GM18870 (cell line): ENCODE data around the gene DNAJC12.
A peak's percentile ranks its signal among the peaks of the same experiment; 100 is the strongest.
"Not testable (repeated sequence)": the region's sequence is repeated elsewhere in the genome, so short reads cannot be mapped to it uniquely, and the experiment has no call there.

Experiments used
- ATAC-seq: cut with Tn5 transposase; IDR thresholded peaks from one replicate; pipeline ENCODE4 v1.9.1; 2021; ENCODE audit warnings: moderate library complexity; ENCODE audit not compliant: unreplicated experiment

The DNAJC12 gene

DNA sequence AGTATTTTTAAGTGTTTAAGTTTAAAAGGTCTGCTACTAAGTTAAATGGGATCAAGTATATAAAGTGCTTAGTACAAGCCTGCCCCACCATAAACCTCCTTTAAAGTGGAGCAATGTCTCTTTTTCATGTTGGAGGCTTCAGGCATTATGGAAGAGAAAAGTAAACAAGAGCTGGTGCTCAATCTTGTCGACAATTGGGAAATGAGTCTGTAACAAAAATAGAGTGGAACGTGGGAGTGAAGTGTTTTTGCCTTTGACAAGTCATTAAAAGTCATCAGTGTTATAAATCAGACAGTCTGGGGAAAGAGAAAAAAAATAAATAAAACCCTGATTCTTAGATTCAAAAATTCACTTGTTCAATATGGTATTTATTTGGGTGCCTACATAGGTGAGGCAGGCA is 44.7 kb downstream of the DNAJC12 start:
- ATAC-seq = no peak

DNA sequence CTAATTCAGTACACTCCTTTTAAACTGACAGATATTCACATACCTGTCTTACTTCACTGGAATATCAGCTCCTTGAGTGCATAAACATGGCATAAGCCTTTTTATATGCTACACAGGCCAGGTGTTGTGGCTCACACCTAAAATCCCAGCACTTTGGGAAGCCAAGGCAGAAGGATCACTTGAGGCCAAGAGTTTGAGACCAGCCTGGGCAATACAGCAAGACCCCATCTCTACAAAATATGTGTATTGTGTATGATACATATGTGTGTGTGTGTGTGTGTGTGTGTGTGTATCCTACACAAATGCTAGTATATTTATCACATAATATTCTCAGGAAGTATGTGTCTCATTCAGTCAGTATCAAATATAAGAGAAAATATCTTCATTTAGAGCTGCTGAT is 45.3 kb downstream of the DNAJC12 start:
- ATAC-seq = no peak

DNA sequence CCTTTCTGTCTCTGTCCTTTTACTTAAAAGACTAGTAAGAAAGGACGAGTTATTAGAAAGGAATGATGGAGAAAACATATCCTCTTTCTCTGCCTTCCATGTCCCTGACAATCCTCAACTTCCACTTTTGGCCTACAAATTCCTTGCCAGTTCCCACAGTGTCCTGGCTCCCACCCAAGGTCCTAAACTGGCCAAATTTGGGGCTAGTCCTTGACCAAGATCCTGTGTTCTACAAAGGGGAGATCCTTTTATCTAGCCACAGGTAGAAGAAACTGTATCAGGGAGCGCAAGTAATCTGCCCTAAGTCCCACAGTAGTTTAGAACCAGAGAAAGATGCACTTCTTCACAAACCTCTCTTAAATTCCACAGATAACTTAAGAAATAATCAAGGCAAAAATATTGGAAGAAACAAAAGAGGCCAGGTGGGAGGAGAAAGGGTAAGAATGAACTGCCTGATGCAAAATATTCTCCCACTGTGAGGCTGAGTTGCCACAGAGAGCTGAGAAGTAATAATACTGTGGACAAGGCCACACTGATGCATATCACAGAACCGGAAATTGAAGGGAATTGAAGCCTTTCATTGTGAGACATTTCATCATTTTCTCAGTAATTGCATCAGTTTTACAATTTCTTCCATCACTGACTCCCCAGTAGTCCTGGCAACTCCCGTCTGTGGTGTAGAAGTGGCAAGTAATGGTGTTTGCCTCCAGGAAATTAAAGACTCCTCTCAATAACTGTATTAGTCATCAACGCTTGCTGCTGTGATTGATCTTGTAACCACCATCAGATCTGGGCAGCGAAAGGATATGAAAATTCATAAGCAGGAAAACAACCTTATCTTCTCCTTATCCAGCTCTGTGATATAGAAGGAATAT is 47.2 kb downstream of the DNAJC12 start:
- ATAC-seq = peak; percentile 62

DNA sequence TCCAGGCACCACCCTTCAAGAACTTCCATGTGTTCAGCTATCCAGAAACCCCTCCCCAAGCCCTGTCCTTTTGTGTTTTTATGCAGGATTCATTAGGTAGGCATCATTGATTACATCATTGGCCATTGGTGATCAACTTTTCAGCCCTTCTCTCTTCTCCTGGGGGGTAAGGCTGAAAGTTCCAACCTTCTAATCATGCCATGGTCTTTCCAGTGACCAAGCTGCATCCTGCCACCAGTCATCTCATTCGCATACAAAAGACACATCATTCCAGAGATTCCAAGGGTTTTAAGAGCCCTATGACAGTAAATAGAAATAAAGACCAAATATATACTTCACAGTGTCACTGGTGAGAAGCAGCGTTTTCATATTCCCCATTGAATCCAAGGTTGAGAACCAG is 48.2 kb downstream of the DNAJC12 start:
- ATAC-seq = no peak

DNA sequence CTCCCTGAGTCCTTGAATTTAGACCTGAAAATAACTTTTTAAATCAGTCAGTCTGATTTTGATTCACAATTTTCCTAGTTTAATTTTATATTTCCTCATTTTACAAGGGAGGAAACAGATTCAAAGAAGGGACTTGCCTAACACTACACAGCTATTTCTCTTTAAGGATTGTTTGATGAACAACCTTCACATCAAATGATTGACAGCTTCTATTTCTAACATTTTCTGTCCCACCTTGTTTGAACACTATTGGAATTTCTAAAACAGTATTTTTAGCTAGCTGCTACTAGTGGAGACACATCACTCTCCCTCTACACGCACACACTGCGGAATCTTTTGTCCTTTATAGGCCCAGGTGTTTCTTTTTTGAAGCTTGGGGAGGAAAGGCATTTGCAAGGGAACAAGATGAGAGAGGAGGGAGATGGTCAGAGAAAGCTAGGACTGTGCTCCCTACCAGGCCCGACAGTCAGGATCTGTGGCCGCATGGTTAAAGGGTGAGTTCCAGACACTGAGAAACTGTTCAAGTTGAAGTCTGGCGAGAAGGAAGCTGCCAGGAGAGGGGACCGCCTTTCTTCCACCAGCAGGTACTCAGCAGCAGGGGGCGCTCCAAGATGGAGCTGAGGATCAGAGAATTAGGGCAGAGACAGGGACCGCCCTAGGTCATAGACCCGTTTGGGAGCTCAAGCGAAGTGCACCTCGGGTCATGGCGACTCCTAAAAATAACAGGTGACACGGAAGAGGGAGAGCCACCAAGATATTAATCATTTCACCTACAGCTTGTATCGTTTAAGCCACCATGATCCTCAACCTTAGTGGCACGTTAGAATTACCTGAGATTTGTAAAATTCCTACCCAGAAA is 49.7 kb downstream of the DNAJC12 start:
- peak; percentile 62 for ATAC-seq

DNA sequence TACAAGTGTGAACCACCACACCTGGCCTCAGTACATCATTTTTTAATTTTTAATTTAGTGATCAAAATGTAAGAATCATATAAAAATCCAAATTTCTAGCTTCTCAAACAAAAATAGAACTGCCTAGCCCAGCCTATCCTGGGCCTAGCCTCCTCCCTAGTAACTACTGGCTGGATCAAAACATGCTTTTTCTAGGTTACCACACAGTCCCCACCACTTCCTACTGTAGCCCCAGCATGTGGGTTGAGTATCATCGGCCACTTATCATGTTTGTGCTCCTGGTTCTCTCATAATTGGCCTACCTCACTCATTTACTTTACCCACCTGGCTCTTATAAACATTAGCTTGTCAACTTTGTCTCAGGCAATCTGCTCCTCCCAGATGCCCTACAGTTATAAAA is 52.9 kb downstream of the DNAJC12 start:
- ATAC-seq = no peak

DNA sequence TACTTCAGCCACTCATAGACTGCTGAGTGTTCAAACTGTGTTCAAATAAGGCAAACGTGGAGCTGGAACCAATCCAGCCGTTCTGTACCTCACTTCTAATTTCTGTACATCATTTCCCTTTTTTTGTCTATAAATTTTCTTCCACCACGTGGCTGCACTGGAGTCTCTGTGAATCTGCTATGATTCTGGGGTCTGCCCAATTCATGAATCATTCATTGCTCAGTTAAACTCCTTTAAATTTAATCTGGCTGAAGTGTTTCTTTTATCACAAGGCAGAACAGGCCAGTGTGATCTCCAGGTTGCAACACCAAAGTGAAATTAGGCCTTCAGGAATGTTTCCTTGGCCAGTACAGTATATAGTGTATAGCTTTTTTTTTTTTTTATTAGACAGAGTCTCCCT is 53.5 kb downstream of the DNAJC12 start:
- no peak for ATAC-seq

DNA sequence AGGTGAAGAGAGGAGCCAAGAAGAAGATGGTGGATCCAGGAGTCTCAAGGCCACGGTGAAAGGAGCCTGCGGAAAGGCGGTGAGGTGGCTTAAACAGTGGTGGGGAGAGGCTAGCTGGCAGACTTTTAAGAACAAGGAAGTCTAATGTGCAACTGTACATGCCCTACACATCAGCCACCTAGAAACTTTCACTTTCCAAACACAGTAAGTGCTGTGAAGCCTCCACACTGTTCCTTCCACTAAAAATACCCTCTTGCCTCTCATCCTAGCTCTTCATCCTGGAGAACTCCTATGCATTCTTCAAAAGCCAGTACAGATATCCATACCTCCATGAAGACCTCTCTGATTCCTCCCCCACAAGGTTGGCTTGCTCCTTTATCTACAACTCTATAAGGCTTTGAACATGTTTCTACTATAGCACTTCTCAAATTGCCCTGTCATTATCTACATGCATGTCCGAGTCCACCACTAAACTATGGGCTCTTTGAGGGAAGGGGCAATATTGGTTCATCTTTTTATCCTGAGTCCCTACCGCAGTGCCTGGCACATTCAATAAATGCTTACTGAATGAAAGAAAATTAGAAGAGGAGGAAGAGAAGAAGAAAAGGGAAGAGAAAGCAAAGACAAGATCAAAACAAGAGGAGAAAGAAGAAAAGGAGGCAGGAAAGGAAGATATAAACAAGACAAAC is 54.2 kb downstream of the DNAJC12 start:
- ATAC-seq = peak; percentile 40

DNA sequence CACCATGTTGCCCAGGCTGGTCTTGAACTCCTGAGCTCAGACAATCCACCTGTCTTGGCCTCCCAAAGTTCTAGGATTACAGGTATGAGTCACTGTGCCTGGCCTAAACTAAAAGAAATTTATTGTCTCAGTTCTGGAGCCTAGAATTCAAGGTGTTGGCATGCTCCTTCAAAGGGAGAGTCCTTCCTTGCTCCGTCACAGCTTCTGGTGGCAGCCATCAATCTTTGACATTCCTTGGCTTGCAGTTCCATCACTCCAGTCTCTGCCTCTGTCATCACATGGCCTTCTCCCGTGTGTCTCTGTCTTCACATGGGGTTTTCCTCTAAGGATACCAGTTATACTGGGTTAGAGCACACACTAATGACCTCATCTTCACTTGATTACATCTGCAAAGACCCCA is 55.5 kb downstream of the DNAJC12 start:
- ATAC-seq = no peak

DNA sequence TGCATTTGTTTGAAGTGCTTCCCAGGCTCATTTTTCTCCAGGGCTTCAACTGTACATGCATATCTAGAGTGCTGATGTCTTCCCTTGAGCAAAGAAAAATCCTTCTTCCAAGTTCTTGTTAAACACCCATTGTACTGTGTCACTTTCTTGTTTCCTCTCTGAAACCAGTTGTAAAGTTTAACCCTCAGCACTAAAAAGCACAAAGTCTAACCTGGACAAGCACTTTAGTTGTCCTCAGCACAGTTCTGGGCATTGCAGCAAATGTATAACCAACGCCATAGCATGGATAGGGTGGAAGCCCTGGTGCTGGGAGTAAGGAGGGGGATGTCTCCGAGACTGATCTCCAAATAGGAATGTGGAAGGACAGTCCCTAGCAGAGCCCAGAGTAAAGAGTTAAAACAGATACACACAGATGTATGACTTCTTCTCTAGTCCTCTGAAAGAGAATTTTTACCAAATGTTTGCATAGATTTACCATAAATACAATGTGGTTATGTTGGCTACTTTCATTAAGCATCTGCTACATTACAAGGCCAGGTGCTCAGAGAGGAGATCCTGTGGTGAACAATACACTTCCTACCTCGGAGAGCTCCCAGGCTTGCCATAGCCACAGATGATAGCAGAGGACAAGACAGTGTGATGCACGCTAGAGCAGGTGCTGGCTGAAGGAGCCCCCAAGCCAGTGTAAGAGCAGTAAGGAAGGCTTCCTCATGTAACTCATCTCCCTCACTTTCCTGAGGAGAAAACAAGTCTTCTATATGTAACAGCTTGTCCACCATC is 57.0 kb downstream of the DNAJC12 start:
- peak; percentile 79 for ATAC-seq

DNA sequence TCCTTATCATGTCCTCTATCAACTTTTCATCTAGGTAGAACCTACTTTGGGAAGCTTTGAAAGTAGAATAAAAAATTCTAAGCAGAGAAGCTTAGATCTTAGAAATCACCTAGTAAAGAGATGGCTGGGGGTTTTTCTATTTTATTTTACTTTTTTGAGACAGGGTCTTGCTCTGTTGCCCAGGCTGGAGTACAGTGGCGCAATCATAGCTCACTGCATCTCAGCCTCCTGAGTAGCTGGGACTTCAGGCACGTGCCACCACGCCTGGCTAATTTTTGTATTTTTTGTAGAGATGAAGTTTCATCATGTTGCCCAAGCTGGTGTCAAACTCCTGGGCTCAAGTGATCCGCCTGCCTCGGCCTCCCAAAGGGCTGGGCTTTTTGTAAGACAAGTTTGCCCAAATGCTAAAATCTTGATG is 57.8 kb downstream of the DNAJC12 start:
- not testable (repeated sequence) for ATAC-seq

DNA sequence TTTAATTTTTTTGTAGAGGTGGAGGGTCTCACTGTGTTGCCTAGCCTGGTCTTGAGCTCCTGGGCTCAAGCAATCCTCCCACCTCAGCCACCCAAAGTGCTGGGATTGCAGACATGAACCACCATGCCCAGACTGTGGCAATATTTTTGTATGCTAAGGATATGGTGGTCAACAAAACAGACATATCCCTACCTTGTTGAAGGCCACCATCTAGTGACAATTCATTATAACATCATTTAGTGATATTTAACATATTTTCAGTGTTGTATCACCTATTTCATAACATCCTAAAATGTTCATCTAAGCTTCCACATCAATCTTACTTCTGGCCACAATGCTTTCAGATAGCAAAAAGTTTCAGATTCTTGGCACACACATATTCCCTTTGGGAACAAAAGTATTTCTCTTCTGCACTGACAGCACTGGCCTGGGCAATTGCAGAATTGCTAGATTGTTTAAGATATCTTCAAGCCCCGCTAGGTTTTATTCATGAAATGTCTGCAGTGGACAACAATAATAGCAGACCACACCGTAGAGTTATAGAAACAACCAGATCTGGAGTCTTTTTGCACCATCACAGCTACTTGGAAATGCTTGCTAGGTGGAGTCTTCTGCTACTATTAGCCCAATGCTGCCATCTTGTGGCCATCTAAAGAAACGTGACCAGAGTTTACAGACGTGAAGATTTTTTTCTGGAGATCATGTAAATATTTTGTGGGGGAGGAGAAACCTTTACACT is 58.4 kb downstream of the DNAJC12 start:
- peak; percentile 33 for ATAC-seq

DNA sequence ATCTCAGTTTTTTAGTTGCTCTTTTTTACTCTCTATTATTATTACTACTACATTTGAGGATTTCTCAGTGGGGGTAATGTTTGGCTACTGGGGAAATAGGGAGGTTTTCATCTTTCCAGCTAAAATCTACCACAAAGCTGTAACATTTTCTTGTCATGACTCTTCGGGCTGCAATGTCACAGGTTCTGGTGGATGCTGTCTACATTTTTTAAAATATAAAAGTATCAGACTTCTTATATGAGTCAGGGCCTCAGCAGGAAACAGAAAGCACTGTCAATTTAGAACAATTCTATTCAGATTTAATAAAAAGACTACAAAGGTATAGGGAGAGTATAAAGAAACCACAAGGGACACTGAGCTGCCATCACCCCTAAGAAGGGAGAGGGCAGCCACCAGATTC is 61.6 kb downstream of the DNAJC12 start:
- no peak for ATAC-seq

DNA sequence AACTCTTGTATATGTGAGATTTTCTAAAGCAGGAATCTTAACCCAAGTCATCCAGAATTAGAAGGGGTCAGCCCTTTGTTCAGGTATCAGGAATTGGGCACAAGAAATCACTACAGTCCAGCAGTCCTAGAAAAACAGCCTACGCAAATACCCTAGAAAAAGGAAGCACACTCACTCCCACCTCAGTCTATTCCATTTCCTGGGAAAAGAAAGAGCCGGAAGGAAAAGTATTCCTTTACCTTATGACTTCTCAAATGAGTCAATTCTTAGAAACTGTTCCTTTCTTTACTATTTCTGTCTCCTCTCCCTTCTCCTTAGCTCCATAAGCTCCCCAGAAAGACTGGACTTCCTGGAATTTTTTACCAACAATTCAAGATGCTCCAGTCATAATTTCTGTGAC is 62.7 kb downstream of the DNAJC12 start:
- ATAC-seq = no peak

DNA sequence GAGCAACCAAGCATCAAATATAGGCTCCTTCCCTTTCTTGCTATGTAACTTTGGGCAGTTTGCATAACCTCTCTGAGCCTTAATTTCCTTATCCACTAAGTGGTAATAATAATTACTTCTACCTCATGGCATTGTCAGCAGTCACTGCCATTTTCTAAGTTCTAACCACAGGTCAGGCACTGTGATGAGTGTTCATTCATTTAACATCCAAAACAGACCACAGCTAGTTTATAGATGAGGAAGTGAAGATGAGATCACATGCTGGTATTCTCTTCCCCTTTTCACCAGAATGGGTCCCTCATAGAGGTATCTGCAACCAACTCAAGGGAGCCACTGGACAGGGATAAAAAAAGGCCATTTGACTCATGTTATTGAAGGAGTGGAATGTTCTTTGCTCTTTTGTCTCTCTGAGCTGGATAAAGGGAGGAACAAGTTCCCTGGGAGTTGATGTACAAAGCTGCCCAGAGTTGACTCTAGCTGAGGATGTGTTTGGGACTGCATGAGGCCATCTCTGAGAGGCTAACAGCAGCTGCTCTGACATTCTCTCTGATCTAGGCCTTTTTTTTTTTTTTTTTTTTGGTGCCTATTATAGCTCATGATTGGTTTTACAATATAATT is 65.0 kb downstream of the DNAJC12 start:
- ATAC-seq = peak; percentile 97

DNA sequence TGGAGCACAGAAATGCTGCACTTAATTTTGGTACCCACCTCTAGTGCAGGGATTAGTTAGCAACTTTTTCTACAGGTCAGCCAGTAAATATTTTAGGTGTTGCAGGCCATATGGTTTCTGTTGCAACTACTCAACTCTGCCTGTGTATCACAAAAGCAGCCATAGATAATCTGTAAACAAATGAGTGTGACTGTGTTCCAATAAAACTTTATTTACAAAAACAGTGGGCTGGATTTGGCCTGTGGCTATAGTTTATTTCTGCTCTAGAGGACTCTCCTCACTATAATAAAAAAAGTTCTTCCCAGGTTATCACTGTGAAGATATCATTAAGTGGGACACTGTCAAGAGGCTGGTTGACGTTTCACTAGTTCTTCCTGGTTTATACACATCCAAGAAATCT is 65.8 kb downstream of the DNAJC12 start:
- no peak for ATAC-seq

DNA sequence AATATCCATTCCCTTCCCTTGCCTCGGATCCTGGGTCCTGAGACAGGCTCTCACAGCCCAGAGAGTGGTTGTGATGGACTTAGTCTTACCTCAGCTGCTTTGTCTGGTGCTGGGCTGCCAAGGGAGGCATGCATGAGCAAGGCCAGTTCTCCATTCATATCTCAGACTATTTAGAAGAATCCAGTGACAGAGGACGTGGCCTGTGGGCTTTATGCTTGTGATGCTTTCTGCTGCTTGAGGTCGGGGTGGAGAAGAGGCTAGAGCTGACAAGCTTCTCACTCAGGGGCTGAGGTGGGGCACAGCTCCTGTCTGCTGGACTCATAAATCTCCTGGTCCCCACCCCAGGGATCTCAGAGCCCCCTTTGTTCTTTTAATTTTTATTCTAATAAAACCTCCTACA is 66.8 kb downstream of the DNAJC12 start:
- peak; percentile 0 for ATAC-seq

DNA sequence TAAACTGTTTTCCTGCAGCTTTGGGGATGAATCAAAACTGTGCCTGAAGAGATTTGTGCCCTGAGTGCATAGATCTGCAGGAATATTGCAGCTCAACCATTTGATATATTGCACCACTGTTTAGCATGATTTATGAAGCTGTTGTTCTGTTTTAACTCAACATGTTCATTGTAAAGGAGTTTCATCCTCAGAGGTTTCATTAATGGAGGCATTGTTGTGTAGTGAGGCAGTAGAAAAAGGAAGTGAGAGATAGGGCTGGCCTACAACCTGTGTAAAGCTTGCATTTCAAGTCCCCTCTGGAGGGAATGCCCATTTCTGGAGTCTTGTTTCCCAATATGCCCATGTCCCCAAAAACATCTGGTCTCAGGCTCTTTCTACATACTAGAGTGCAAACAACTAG is 67.5 kb downstream of the DNAJC12 start:
- ATAC-seq = peak; percentile 72

DNA sequence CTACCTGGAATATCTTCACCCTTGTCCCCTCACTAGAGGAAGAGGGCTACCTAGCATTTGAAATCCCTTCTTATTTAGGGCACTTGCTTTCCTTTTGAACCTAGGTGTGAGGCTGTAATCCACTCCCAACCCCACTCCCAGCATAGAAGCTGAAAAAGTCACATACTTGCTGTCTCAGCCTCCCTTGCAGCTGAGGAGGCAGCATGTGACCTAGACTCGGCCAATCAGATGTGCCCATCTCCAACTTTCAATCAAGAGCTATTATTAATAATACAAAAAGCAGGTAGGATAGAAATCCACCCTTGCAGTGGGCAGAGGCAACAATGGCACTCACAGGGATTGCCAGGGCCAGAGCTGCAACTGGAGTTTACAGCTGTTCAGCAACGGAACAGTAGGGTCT is 70.7 kb downstream of the DNAJC12 start:
- no peak for ATAC-seq
